ENCODE data around the gene C20orf144.

DNA sequence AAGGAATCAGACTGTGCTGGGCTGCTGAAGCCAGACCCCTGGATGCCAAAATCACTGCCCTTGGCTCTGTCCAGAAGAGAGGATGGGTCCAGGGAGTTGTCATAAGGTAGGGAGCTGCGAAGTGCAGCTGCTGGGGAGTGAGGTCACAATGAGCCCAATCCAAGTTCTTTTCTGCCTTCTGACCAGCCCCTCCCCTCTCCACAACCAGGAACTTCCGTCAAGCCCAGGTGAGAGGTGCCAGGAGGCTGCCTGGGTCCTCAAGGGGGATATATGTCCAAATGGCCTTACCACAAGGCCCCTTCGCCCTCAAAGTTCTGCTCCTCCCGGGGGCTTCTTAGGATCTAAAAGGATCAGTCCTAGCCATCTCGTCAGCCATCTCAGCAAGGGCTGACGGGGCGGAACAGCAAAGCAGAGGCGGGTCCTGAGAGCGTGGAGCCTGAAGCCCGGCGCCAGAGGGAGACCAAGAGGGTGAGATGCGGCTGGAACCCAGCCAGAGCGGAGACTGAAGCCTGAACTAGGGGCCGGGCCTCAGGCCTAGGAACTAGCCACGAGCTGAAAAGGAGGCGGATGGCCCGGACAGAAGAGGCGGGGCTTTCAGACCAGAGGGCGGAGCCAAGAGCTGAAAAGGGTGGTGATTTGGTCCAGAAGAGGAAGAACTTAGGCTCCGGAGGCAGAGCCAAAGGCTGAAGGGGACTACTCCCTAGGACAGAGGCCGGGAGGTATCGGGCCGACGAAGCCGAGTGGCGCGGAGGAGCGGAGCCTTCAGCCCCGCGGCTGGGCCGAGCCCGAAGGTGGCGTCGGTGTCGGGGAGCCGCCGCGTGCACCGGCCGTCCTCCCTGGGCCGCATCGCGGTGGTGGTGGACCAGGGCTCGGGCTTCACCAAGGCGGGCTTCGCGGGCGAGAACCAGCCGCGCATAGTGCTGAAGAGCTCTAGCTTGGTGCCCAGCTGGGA lies 4.4 kb downstream of the C20orf144 start, which contains the start of gene ACTL10:
- TF ChIP-seq, protein P1, sequence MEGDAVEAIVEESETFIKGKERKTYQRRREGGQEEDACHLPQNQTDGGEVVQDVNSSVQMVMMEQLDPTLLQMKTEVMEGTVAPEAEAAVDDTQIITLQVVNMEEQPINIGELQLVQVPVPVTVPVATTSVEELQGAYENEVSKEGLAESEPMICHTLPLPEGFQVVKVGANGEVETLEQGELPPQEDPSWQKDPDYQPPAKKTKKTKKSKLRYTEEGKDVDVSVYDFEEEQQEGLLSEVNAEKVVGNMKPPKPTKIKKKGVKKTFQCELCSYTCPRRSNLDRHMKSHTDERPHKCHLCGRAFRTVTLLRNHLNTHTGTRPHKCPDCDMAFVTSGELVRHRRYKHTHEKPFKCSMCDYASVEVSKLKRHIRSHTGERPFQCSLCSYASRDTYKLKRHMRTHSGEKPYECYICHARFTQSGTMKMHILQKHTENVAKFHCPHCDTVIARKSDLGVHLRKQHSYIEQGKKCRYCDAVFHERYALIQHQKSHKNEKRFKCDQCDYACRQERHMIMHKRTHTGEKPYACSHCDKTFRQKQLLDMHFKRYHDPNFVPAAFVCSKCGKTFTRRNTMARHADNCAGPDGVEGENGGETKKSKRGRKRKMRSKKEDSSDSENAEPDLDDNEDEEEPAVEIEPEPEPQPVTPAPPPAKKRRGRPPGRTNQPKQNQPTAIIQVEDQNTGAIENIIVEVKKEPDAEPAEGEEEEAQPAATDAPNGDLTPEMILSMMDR (IDR thresholded peaks at IDR 0.05 in 4 of 5, conservative IDR thresholded peaks at IDR 0.05 in 1 of 5): peak in 1 of 5 experiments; percentile 26
- peak; percentile 58 to 83 for TF ChIP-seq POLR2A (IDR thresholded peaks at IDR 0.05)
